ENCODE data around the gene RELCH. TPM values are rescaled to one million over a fixed set of nuclear protein-coding genes. Genes with fewer than 3 reads are reported as not detected.

RELCH gene
- total and polyA plus RNA-seq, 2 donors: 12.8 to 73.3 TPM

DNA sequence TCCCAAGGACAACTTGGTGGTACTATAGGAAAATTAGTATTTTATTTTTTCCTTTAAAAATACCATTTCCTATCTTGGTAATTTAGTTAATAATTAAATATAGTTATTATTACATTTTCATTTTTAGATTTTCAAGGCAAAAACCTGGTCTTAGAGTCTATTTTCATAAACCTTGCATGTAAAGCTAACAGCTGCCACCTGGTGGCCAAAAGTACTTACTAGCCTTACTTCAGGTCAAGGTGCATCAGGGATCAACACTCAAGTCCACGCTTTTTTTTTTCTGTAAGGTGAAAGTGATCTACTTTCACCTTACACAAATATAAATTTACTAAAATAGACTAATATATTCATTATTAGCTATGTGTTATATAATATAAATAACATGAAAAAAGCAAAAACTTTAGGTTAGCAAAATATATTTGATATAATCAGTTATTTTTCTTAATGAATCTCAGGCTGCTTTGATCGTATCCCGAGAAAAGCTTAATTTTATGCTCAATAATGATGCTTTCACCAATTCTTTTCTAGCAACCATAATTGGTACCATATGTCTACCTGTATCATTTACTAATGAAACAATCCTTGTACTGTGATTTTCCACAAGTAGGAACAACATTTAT lies 62.5 kb downstream of the RELCH start:
- no peaks in the 10 kb centered on the region for H3K36me3 ChIP-seq (ENCODE audit: insufficient read depth)
- no peaks in the 10 kb centered on the region for H3K4me1 ChIP-seq (ENCODE audit: insufficient read depth)
- H3K4me3 ChIP-seq (ENCODE audit: low read depth, low read length): no peak overlapping the region
- DNase-seq (ENCODE audit: extremely low spot score): peak; percentile 43
- H3K27ac ChIP-seq (ENCODE audit: low read depth): no peak overlapping the region
- 72% methylated on average over 3 of the region's 3 CpGs for whole genome bisulfite sequencing

DNA sequence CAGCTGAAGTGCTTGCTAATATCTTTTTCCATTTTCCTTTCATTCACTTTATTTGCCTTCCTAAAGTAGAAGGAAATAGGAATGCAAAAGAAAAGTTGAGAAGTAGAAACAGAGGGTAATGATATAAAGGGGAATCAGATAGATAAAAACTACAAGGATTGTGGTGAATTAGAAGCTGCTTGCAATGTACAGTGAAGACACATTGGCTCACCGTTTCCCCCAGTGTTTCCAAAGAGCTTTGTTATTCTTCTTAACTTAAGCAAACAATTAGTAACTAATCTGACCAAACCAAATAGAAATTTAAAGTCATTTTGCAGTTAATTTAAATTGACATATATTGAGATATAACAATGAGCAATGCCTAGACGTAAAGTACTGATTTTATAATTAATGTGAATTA lies 63.4 kb downstream of the RELCH start:
- Histone ChIP-seq H3K4me1 (ENCODE audit: insufficient read depth) (no peaks in the 10 kb centered on the region), H3K27ac (ENCODE audit: low read depth) (no peak overlapping the region), H3K4me3 (ENCODE audit: low read depth, low read length) (no peak overlapping the region), H3K36me3 (ENCODE audit: insufficient read depth) (peaks cover 1% of the 10 kb centered on the region)
- 84% methylated on average over 2 of the region's 2 CpGs for WGBS
- DNase-seq (ENCODE audit: extremely low spot score): no peak

DNA sequence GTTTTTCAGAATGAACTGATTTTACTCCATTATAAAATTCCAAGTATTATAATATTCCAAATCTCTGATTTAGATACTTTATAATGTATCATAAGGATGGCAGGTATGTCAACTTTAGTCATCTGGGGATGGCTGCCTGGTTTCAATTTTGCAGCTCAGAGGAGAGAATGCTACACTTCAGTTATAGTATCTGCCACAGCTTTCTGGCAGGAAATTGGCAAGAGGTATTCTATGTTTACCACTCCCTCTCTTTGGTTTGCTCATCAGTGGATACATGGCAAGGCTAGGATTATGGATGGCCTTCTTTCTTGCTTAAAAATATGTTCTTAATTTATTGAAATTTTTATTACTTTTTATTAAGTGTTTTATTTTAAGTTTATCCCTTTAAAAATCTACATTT lies 71.0 kb downstream of the RELCH start:
- H3K4me1 ChIP-seq (ENCODE audit: insufficient read depth): no peaks in the 10 kb centered on the region
- H3K4me3 ChIP-seq (ENCODE audit: low read depth, low read length): no peak overlapping the region
- no peak overlapping the region for H3K27ac ChIP-seq (ENCODE audit: low read depth)
- peaks cover 3% of the 10 kb centered on the region for H3K36me3 ChIP-seq (ENCODE audit: insufficient read depth)
- no peak for DNase-seq (ENCODE audit: extremely low spot score)

DNA sequence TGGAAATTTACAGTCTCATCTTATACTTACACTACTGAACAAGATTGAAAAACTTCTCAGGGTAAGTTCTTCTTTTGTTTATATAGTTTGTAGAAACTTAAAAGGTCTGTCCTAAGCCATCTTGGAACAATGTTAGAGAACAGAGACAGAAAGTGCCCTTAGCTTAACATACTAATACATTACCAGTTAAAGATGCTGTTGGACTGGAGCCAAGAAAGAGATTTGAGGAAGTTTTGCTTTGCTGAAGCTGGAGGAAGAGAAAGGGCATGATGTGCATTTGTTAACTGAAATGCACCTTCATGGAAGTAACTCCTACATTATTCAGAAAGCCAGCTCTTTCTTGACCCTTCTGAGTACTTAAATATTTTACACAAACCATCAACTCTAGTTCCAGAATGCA lies 71.6 kb downstream of the RELCH start:
- no peak overlapping the region for H3K27ac ChIP-seq (ENCODE audit: low read depth)
- no peak overlapping the region for H3K4me3 ChIP-seq (ENCODE audit: low read depth, low read length)
- DNase-seq (ENCODE audit: extremely low spot score): no peak
- H3K4me1 ChIP-seq (ENCODE audit: insufficient read depth): no peaks in the 10 kb centered on the region
- peaks cover 3% of the 10 kb centered on the region for H3K36me3 ChIP-seq (ENCODE audit: insufficient read depth)

DNA sequence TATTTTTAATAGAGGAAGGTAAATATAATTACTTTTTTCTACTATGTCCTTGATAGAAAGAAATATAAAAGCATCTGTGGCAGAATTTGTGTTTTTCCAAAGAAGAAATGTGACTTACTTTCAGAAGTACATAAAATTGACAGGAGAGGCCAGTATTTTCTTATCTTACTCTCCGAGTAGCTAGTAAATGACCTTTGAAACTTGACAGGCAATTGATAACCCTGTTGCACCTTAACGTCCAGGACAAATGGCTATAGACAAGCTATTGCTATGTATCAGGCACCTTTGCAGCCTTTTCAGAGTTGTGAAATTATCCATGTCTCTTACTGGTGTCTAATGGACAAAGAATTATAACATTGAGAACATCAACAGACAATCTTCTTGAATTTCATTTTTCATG lies 75.0 kb downstream of the RELCH start:
- Histone ChIP-seq H3K36me3 (ENCODE audit: insufficient read depth) (peaks cover 1% of the 10 kb centered on the region), H3K4me1 (ENCODE audit: insufficient read depth) (no peaks in the 10 kb centered on the region), H3K4me3 (ENCODE audit: low read depth, low read length) (no peak overlapping the region), H3K27ac (ENCODE audit: low read depth) (no peak overlapping the region)
- 40% methylated on average over 2 of the region's 2 CpGs for WGBS
- no peak for DNase-seq (ENCODE audit: extremely low spot score)

DNA sequence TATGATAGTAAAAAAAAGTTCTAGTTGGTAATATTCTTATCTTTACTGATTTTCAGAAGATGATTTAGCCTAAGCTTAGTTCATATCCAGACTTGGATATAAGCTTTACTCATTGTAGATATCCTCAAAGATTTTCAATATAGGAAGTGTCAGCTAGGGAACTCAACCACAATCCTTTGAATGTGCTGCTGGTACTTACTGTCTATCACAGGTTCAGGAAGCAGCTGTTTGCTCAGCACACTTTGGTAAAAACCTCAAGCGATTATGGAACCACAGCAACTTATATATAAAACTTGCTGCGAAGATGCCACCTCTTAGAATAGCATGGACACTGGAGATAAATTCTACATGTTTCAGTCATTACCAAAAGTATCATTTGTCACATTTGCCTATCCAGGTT lies 77.9 kb downstream of the RELCH start:
- DNase-seq (ENCODE audit: extremely low spot score): no peak
- 85% methylated on average over 2 of the region's 2 CpGs for WGBS
- no peak overlapping the region for H3K4me3 ChIP-seq (ENCODE audit: low read depth, low read length)
- H3K27ac ChIP-seq (ENCODE audit: low read depth): no peak overlapping the region
- no peaks in the 10 kb centered on the region for H3K4me1 ChIP-seq (ENCODE audit: insufficient read depth)
- peaks cover 1% of the 10 kb centered on the region for H3K36me3 ChIP-seq (ENCODE audit: insufficient read depth)

DNA sequence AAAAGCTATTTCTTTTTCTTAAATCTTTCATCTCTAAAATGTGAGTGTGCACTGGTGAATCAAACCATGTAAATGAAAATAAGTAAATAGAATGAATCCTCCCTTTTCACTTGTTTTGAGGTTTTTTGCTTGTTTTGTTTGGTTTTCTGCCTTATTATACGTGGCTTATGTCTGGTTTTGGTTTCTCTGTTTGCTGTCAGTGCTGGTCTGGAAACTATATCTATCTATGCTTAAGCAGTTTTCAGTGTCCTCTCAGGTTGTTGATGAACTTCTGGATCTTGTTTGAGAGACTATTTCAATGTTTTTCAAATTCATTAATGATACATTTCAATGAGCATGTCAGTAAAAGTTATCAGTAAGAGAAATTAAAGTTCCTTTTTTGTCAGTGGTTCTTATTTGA lies 90.0 kb downstream of the RELCH start:
- 86% methylated on average over 1 of the region's 1 CpG for WGBS
- Histone ChIP-seq H3K4me1 (ENCODE audit: insufficient read depth) (peaks cover 1% of the 10 kb centered on the region), H3K36me3 (ENCODE audit: insufficient read depth) (peaks cover 3% of the 10 kb centered on the region), H3K27ac (ENCODE audit: low read depth) (no peak overlapping the region), H3K4me3 (ENCODE audit: low read depth, low read length) (no peak overlapping the region)
- DNase-seq (ENCODE audit: extremely low spot score): no peak

DNA sequence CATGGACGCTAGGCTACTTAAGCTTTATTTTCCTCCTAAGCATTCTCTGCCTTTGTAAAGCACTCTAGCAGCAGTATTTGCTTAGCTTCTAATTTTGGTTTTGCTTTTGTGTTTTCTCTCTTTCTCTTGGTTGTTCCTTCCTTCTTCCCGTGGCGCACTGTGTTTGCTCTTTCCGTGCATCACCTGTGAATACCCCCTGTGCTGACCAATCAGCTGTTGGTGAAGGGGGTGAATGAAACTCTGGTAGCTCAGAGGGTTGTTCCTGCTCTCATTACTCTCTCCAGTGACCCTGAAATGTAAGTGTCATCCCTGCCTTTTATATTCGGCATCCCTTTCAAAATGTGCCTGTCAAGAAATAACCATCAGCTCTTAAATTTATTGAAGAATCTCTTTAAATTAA lies 92.5 kb downstream of the RELCH start:
- no peaks in the 10 kb centered on the region for H3K4me1 ChIP-seq (ENCODE audit: insufficient read depth)
- 63% methylated on average over 5 of the region's 5 CpGs for WGBS
- no peak overlapping the region for H3K27ac ChIP-seq (ENCODE audit: low read depth)
- H3K36me3 ChIP-seq (ENCODE audit: insufficient read depth): peaks cover 1% of the 10 kb centered on the region
- DNase-seq (ENCODE audit: extremely low spot score): no peak
- no peak overlapping the region for H3K4me3 ChIP-seq (ENCODE audit: low read depth, low read length)

DNA sequence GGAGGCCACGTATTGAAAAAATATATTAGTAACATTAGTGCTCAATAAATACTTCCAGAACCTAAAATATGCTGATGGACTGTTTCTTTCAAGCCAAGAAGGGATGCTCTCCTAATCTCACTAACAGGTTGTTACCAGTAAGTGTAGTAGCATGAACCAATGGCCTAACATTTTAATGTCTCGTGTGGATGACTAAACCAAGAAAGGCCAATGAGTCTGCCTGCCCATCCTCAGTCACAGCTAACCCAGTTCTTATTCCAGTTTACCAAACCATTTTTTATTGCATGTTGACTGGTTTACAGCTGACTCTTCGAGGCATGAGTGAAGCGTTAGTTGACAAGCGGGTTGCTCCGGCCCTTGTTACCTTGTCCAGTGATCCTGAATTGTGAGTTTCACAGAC lies 93.0 kb downstream of the RELCH start:
- 87% methylated on average over 6 of the region's 6 CpGs for WGBS
- no peak overlapping the region for H3K4me3 ChIP-seq (ENCODE audit: low read depth, low read length)
- H3K36me3 ChIP-seq (ENCODE audit: insufficient read depth): peaks cover 1% of the 10 kb centered on the region
- DNase-seq (ENCODE audit: extremely low spot score): no peak
- no peaks in the 10 kb centered on the region for H3K4me1 ChIP-seq (ENCODE audit: insufficient read depth)
- H3K27ac ChIP-seq (ENCODE audit: low read depth): no peak overlapping the region

DNA sequence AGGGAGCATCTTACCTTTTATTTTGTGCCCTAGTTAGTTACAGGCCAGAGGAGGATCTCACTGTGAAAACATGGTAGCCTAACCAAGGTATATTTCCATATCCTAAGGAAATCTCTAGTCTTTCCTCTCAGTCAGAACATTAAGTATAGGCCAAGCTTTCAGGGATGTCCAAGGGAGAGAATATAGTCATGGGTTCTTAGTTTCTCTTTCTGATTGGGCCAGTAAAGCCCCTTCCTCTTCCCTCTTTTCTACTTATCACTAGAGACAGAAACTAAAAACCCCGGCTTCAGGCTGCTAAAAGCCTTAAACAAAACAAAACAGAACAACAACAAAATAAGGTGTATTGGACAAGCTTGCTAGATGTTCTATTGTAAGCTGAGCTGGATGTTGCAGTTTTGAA lies 93.7 kb downstream of the RELCH start:
- Histone ChIP-seq H3K27ac (ENCODE audit: low read depth) (no peak overlapping the region), H3K4me3 (ENCODE audit: low read depth, low read length) (no peak overlapping the region), H3K36me3 (ENCODE audit: insufficient read depth) (peaks cover 1% of the 10 kb centered on the region), H3K4me1 (ENCODE audit: insufficient read depth) (no peaks in the 10 kb centered on the region)
- WGBS: 77% methylated on average over 1 of the region's 1 CpG
- no peak for DNase-seq (ENCODE audit: extremely low spot score)

DNA sequence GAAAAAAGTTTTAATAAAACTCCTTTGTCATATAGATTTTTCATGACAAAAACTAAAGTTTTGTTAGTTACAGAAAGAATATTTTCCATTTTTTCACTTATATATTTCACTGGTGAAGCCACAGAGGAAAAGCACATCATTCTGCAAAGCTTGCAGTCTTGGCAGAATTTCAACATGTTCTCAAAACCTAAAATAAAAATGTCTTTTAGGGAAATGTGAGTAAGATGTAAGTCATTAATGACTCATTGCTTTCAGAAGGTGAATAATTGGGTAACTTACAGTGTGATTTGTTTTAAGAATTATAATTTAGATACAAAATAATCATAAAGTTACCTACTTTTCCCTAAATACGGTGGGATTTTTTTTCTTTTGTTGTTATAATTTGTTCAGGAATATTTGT lies 94.6 kb downstream of the RELCH start:
- H3K4me3 ChIP-seq (ENCODE audit: low read depth, low read length): no peak overlapping the region
- no peak for DNase-seq (ENCODE audit: extremely low spot score)
- WGBS: 63% methylated on average over 1 of the region's 1 CpG
- peaks cover 1% of the 10 kb centered on the region for H3K36me3 ChIP-seq (ENCODE audit: insufficient read depth)
- H3K27ac ChIP-seq (ENCODE audit: low read depth): no peak overlapping the region
- no peaks in the 10 kb centered on the region for H3K4me1 ChIP-seq (ENCODE audit: insufficient read depth)

DNA sequence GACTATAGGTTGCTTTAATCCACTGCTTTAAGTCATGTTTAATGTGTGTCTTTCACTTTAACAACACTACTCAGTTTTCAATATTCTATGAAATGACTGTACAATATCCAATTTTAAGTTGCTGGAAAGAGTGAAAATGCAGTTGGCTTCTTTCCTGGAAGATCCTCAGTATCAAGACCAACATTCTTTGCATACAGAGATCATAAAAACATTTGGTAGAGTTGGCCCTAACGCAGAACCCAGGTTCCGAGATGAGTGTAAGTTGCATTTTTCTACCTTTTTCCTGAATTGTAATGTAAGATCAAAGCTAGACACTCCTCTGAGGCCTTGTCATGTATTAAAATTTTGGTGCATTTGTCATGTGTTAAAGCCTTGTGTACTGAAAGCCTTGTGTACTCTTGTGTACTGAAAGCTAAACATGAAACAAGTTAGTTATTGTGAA lies 95.2 kb downstream of the RELCH start:
- Histone ChIP-seq H3K4me1 (ENCODE audit: insufficient read depth) (no peaks in the 10 kb centered on the region), H3K36me3 (ENCODE audit: insufficient read depth) (peaks cover 1% of the 10 kb centered on the region), H3K27ac (ENCODE audit: low read depth) (no peak overlapping the region), H3K4me3 (ENCODE audit: low read depth, low read length) (no peak overlapping the region)
- WGBS: 28% methylated on average over 2 of the region's 2 CpGs
- no peak for DNase-seq (ENCODE audit: extremely low spot score)

DNA sequence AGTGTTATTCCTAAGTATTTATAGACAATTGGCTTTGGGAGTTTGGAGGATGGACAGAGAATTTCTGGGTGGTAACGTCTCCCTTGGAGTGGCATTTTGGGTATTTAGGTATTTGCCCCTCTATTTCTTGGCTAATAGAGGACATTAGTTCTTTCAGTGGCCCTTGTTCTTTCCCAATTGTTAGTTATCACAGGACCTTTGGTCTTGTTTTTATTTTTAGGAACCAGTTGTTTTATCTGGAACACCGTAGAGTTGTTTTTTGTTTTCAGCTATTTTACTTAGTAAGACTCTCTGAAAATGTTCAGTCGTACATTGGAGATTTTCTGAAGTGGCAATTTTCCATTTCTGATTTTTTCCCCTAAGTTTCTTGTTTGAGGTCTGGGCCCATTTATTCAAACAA lies 97.6 kb downstream of the RELCH start:
- peaks cover 1% of the 10 kb centered on the region for H3K36me3 ChIP-seq (ENCODE audit: insufficient read depth)
- no peak overlapping the region for H3K4me3 ChIP-seq (ENCODE audit: low read depth, low read length)
- DNase-seq (ENCODE audit: extremely low spot score): no peak
- no peak overlapping the region for H3K27ac ChIP-seq (ENCODE audit: low read depth)
- 95% methylated on average over 3 of the region's 3 CpGs for WGBS
- no peaks in the 10 kb centered on the region for H3K4me1 ChIP-seq (ENCODE audit: insufficient read depth)

DNA sequence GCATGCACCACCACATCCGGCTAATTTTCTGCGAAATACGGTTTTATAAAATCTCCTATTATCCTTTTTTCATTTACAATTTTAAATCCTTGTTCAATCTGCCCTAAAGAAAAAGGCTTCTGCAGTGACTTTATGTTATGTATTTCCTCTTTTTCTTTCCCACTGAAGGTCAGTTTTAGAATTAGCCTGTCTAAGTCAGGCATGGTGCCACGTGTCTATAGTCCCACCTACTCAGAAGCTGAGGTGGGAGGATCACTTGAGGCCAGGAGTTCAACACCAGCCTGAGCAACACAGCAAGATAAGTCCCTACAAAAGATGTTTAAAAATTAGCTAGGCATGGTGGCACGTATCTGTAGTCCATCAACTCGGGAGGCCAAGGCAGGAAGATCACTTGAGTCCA lies 98.2 kb downstream of the RELCH start:
- Histone ChIP-seq H3K4me1 (ENCODE audit: insufficient read depth) (no peaks in the 10 kb centered on the region), H3K36me3 (ENCODE audit: insufficient read depth) (no peaks in the 10 kb centered on the region), H3K4me3 (ENCODE audit: low read depth, low read length) (no peak overlapping the region), H3K27ac (ENCODE audit: low read depth) (no peak overlapping the region)
- DNase-seq (ENCODE audit: extremely low spot score): no peak
- 97% methylated on average over 6 of the region's 6 CpGs for WGBS
